ENCODE results near the gene ARHGAP8.
"Not testable (repeated sequence)": the region's sequence is repeated elsewhere in the genome, so short reads cannot be mapped to it uniquely, and the experiment has no call there.

ARHGAP8 gene

DNA sequence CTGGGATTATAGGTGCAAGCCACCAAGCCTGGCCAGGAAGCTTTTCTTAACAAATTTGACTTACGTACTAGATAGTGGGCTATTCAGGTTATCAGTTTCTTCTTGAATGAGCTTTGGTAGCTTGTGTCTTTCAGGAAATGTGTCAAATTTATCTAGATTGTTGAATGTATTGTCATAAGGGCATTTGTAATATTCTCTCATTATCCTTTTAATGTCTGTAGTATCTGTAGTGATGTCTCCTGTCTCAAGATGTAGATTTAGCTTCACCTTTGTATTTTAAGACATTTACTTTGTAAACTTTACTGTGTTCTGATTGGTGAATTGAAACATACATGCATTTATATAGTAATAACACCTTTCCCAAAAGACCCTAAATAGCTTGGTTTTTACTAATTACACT lies 20.7 kb downstream of the ARHGAP8 start:
- no peak for DNase-seq (ENCODE audit: low spot score)

DNA sequence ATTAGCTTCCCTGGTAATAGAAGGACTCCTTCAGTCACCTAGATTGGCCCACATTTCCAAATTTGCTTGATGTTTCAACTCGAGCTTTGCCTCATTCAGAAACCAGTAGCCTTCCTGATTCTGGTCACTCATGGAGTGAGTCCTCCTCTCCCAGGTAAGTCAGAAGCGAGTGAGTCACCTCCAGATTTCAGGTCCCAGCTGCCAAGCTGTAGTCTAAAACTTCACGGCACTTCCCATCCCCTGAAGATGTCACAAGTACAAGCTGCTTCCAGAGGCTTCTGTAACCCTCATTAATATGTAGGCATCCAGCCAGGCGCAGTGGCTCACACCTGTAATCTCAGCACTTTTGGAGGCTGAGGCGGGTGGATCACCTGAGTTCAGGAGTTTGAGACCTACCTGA lies 23.5 kb downstream of the ARHGAP8 start:
- DNase-seq (ENCODE audit: low spot score) = no peak

DNA sequence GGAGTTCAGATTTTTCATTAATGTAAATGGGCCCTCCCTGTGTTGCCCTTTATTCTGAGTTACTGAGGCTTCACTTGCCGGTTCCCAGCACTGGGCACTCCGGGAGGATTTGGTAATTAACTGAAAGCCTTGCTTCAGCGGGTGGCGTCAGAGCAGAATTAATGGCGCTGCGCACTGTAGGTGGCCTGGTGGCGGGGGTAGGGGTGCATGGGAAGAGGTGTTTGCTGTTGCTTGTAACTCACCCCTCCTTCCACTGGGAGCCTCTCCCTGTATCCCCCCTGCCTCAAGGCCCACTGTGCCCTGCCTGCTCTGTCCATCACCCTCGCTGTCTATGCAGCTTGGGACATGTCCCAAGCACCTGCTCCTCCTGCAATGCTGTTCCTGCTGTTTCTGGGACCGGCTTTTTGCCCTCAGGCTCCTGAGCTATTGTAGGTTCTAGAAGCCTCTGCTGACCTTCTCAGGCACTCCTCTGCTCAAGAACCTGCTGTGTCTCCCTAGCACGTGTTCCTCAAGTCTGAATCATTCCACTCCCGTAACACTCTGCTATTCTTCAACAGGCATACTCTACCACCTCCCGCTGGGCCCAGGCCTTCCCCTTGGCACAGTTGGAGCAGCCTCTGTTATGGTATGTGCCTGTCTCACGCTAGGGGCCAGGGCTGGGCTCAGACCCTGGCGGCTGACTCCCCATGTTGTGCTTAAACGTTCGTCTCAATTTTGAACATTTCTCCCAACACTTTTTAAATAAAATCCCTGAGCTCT lies 24.4 kb downstream of the ARHGAP8 start:
- DNase-seq (ENCODE audit: low spot score) = no peak

DNA sequence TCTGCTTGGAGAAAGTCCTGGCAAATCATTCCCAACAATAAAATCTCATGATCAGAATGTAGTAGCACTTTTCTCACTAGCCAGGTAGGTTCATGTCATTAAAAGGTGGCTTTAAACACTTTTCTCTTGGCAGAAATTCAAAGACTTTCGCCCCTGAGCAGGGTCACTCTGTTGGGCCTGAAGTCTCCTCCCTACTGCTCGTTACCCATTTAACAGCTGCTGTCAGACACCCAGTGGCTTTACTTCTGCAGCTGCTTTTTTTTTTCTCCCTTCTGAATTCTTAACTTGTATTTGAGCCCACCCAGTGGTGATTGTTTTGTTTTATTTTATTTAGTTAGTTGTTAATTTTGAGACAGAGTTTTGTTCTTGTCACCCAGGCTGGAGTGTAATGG lies 25.0 kb downstream of the ARHGAP8 start:
- no peak for DNase-seq (ENCODE audit: low spot score)

DNA sequence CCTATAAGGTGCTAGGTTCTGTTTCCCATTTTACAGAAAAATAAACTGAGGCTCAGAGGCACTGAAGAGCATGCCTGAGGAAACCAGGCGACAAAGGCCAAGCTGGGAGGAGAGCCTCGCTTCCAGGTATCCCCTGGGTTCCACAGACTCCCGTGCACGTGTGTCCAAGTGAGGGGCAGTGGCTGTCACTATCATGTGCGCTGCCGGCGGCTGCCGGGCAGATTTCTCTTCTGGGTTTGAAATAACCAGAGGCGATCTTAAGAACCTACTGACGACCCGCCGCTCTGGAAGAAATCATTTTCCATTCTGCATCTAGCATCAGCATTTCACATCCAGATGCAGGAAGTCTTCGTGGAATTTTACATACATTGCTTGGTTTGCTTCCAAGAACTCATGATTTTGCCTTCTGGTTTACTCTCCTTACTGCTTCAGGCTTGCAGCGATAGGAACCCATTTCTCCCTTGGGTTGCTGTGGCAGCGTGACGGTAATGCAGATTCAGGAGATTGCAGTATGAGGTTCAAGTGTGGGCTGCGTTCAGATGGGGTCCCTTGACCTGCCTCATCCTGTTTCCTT lies 28.6 kb downstream of the ARHGAP8 start:
- no peak for DNase-seq (ENCODE audit: low spot score)

DNA sequence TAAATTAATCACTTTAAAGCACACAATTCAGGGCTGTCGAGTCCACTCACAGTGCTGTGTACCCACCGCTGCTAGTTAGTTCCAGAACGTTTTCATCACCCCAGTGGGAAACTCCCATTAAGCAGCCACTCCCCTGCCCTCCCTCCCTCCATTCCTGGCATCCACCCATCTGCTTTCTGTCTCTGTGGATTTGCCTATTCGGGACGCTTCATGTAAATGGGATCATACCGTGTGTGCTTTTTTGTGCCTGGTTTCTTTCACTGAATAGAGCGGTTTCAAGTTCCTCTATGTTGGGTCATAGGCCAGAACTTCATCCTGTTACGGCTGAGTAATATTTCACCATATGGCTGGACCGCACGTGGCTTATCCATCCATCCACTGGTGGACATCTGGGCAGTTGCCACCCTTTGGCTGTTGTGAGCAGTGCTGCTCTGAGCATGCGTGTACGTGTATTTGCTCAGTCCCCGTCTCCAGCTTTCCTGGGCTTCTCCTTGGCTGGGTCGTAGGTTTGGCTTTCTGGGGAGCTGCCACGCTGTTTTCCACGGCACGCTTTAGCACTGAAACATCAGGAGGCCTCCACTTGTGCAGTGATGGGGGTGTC lies 30.1 kb downstream of the ARHGAP8 start:
- no peak for DNase-seq (ENCODE audit: low spot score)

DNA sequence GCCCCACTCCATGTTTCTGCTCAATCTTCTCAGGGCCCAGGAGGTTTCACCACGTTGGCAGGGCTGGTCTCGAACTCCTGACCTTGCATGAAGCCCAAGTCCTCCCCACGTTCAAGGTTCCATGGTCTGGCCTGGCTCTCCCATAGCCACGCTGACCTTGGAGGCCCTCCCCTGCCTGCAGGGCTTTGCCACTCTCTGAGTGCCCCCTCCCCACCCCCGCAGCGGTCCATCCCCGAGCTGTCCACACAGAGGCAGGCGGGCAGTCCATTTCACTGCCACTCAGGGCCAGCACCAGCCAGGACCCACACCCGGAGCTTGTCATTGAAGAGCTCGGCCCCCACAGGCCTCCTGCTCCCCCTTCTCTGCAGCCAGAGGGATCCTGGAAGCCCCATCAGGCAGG lies 30.7 kb downstream of the ARHGAP8 start:
- DNase-seq (ENCODE audit: low spot score) = no peak

DNA sequence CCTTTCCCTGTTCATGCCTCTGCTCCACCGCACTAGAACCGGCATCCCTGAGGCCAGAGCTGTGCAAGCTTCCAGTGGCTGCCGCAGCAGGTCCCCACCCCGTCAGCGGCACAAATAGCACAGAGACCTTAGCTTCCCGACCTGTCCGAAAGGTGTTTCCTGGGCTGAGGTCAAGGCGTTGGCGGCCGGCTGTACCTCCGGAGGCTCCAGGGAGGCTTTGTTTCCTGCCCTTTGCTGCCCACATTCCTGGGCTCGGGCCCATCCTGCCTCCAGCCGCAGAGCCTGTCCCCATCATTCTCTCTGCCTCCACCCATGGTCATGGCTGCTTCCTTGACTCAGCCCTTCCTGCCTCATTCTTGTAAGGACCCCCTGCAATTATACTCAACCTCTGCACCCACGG lies 31.2 kb downstream of the ARHGAP8 start:
- DNase-seq (ENCODE audit: low spot score) = no peak

DNA sequence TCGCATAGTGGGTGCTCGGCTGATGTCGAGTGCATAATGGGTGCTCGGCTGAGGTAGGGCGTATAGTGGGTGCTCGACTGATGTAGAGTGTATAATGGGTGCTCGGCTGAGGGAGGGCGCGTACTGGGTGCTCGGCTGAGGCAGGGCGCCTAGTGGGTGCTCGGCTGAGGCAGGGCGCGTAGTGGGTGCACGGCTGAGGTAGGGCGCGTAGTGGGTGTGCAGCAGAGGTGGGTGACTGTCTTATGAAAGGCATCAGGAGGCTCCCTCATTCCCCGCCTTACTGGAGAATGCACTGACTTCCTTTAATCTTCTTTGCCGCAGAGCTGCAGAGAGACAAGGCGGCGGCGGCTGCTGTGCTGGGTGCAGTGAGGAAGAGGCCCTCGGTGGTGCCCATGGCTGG lies 33.8 kb downstream of the ARHGAP8 start:
- DNase-seq (ENCODE audit: low spot score) = no peak

DNA sequence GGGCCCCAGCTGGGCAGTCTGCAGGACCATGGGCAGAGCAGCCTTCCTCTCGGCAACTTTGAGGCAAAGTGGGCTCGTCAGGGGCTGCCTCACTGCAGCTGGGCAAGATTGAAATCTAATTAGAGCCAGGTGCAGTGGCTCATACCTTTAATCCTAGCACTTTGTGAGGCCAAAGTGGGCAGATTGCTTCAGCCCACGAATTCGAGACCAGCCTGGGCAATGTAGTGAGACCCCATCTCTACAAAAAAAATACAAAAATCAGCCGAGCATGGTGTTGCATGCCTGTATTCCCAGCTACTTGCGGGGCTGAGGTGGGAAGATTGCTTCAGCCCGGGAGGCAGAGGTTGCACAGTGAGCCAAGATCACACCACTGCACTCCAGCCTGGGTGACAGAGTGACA lies 34.2 kb downstream of the ARHGAP8 start:
- DNase-seq (ENCODE audit: low spot score) = no peak

DNA sequence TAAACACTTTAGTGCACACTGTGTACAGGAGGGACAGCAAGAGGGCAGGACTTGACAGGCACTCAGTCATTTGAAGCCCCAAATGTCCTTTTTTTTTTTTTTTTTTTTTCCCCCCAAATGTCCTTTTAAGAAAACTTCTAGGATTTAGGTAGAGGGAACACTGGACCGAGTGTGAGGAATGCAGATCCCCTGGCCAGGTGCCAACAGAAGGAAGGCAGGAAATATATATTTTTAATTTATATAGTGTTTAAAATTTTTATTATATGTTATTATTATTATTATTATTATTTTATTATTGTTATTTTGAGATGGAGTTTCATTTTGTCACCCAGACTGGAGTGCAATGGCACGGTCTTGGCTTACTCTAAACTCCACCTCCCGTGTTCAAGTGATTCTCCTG lies 35.5 kb downstream of the ARHGAP8 start:
- DNase-seq (ENCODE audit: low spot score) = no peak

DNA sequence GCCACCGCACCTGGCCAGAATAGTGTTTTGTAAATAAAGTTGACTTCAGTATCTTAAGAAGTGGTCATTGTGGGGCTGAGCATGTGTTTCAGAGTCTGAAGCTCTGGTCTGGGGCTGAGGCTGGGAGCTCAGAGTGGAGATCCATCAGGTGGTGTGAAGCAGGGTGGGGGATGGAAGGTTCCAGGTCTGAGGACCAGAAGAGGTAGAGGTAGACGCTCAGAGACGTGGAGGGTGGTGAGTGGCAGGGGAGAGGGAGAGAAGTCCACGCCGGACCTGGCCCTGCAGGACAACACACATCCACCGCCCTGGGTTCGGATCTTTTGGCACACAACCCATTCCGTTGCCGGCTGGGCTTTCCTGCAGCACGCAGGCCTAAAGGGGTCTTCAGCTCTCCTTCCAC lies 40.7 kb downstream of the ARHGAP8 start:
- no peak for DNase-seq (ENCODE audit: low spot score)

DNA sequence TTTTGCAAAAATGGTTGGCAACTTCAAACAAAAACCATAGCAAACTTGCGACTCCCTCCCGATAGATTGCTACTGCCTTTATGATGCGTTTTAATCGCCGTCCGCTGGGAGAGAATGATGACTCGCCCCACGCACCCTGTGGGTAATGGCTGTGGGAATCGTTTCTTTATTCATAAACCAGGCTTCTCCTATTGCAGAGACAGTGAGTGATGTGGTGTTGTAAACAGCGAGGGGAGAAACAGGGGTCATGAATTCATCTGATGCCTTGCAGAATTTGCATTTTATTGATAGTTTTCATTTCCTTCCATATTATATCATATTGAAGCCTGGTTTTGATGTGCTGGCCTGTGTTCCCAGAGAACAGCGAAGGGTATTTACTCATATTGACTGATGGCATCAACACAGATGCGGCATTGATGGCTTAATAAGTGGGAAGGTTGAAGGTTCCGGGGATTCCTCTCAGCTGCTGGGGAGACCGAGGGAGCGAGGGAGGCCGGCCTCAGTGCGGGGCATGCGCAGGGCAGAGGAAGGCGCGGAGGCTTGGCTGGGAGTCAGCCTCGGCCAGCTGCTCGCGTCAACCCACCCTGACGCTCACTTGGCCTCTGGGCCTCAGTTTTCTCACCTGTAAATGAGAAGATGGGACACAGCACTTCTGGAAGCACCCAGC lies 41.3 kb downstream of the ARHGAP8 start:
- no peak for DNase-seq (ENCODE audit: low spot score)

DNA sequence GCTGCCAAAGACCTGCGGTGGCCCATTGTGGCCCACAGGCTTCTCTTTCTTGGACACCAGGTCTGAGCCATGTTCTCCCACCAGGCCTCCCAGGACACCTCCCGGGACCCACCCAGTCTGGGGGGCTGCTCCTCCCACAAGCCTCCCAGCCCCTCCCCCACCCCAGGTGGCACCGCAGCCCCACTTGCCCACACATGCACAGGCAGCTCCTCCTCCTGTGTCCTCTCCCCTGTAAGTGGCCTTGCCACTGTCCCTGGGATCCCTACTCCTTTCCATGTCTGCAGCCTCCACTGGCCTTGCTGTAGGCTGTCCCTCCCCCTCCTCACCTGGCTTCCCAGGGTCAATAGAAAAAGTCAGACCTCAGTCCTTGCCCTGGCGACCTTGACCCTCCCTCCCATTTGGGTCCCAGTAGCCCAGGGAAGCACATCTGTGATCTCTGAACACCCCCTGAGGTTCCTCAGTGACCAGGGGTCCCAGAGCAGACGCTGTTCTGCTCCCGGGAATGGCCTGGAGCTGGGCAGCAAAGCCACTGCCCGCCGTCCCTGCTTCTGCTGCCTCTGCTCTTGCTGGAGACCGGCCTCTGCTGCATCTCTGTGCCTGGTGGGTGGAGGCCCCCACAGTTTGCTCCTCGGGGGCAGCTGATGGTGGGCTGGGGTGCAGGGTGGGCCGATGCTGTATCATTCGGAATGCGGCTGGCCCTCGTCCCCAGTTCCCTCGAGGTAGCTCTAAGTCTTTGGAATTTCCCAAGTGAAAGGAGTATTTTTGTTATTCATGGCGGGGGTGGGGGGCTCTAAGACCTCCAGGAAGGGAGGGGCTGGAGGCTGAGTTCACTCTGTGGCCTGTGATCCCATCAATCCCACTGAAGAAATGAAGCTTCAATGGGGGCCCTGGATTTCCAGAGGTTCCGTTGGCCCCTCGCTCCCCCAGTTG lies 43.6 kb downstream of the ARHGAP8 start:
- no peak for DNase-seq (ENCODE audit: low spot score)

DNA sequence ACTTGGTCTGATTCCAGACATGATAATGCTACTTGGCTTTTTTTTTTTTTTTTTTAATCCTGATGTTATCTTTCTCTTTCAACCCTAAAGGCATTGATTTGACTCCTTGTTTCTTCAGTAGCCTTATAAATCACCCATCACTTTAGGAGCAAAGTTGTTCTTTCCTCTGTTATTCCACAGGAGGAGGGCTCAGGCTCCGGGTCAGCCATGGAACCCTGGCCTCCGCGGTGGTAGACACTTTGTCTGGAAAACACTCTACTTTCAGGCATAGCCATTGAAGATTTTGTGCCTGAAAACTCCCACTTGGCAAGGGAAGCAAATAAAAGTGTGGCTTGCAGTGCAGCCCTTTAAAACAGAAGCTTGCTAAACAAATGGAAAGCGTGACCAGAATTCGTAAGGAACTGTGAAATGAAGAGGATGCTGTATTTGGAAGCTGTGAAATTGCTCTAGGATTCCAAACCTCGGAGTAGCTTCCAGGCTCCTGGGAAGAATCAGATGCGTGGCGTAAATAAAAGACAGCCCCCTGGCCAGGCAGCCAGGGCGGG lies 44.9 kb downstream of the ARHGAP8 start:
- DNase-seq (ENCODE audit: low spot score) = no peak

DNA sequence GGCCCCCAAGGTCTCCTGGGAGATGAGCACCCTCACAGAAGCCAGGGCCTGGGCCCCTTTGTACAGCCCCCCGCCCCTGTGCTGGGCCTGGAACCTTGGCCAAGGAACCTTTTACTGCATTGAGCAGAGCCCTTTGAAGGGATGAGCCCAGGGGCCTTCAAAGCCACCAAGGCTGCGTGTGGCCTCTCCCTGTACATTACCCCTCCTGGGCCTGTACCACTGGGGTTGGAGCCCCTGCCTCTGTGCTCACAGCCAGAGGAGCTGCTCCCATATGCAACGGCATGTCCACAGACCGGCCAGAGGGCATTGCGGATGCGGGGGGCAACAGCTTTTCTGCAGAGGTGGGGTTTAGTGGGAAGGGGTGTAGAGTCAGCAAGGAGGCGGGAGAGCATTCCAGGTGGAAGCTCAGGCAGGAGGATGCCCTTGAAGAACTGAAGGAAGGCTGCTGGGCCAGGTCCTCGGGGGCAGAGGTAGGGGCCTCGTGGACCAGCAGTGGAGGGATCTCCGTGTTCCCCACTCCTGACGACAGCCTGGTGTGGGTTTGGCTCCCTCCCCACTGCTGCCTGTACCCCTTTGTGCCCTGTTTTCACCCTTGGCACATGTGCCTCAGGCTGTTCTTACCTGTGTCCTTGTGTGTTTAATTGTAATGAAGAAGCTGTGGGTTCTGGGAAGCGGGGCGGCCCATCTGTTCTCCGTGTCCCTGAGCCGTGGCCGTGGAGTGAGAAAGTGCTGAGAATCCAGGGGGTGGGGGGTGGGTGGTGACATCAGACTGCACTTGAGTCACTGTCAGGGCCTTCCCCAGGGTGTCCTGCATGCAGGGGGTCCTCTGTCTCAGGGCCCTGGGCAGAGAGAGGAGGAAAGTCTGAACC lies 46.9 kb downstream of the ARHGAP8 start:
- no peak for DNase-seq (ENCODE audit: low spot score)

DNA sequence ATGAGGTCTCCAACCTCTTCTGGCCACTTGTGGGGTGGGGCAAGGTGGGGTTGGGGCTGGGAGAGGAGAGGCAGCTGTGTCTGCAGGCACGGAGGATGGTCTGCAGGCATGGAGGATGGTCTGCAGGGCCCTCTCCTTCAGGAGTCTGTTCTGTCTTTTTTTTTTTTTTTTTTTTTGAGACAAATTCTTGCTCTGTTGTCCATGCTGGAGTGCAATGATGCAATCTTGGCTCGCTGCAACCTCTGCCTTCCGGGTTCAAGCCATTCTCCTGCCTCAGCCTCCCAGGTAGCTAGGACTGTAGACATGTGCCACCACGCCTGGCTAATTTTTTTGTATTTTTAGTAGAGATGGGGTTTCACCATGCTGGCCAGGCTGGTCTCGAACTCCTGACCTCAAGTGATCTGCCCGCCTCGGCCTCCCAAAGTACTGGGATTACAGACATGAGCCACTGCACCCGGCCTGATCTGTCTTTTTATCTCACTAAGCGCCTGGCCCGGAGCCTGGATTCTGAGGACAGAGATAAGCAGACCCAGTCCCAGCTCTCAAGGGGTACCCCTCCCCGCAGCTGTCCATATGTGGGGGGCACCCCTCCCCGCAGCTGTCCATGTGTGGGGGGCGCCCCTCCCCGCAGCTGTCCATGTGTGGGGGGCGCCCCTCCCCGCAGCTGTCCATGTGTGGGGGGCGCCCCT lies 47.7 kb downstream of the ARHGAP8 start:
- not testable (repeated sequence) for DNase-seq (ENCODE audit: low spot score)

DNA sequence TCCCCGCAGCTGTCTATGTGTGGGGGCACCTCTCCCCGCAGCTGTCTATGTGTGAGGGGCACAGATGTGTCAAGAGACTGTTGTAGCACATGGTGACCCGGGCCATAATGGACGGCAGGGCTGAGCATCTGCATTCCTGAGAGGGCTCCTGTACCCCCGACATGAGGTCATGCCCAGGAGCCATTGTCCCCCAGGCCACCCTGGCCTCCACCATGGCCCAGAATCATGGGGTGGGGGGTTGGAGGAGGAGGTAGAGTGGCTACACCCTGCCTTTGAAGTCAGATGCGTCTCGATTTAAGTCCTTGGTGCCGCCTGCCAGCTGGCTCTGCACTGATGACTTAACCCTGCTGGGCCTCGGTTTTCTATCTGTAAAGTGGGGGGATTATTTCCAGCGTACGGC lies 49.1 kb downstream of the ARHGAP8 start:
- DNase-seq (ENCODE audit: low spot score) = no peak

DNA sequence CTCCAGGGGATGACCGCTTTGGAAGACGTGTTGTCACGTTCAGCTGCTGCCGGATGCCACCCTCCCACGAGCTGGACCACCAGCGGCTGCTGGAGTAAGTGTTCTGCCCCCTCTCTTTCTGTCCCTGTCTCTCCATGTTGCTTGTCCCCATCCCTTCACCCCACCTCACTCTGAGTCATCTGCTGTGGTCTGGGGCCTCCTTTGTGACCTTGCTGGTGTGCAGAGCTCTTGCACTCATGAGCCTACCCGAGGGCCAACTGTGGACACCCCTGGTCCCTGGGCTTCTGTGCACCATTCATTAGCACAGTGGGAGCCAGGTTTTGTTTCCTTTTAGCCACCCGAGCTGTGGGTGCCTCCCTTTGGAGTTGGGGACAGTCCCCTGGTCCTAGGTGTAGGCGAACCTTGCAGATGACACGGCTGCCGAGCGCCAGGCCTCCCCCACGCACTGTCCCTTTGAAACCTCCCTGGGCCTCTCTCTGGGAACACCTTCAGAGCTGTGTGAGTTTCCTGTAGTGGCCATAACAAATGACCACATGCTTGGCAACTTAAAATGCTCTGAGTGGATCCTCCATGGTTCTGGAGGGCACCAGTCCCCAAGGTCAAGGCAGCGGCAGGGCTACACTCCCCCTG lies 49.8 kb downstream of the ARHGAP8 start:
- no peak for DNase-seq (ENCODE audit: low spot score)

DNA sequence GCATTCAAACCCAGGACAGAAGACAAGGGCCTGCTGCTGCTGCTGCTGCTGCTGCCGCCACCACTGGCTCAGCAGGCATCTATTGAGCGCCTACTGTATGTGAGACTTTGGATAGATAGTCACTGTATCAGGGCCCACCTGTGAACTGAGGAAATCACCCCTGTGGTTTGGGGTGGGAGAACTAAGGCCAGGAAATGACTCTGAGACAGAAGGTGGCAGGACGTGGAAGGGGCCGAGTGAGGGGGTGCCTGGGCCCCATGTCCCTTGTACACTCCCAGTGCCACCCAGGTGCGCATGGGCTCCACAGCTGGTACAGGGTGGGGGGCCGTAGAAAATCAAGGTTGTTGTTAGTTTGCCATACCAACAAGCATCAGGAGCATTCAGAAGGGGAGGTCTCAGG lies 50.6 kb downstream of the ARHGAP8 start:
- DNase-seq (ENCODE audit: low spot score) = no peak

Measured in HuH-7.5 (cell line).